Spinal cord (tissue), 10 donors: Measurements from ENCODE around the gene GAMT. TPM values are rescaled to one million over a fixed set of nuclear protein-coding genes. Genes with fewer than 3 reads are reported as not detected.

Experiments used
- DNase-seq, 6 donors: peaks; one replicate each; pipeline versions ENCODE4 v3.0.0 to v3.0.0-alpha.2; 2013 to 2015; ENCODE audit warnings: low spot score in 6 of 6, low read depth in 4 of 6
- H3K27ac ChIP-seq: one replicate; pipeline ENCODE4 v1.5.1; 2013; ENCODE audit warnings: low read depth, low read length, control low read depth
- H3K27me3 ChIP-seq: one replicate; pipeline ENCODE4 v1.6.1; 2013; ENCODE audit warnings: low read length; ENCODE audit not compliant: control insufficient read depth, insufficient read depth
- H3K36me3 ChIP-seq: one replicate; pipeline ENCODE4 v1.6.1; 2013; ENCODE audit warnings: low read length; ENCODE audit not compliant: control insufficient read depth, insufficient read depth
- H3K4me1 ChIP-seq: one replicate; pipeline ENCODE4 v1.6.1; 2013; ENCODE audit warnings: low read length; ENCODE audit not compliant: control insufficient read depth, insufficient read depth
- H3K4me3 ChIP-seq: one replicate; pipeline ENCODE4 v1.5.1; 2013; ENCODE audit warnings: low read depth, low read length, control low read depth
- H3K9me3 ChIP-seq: one replicate; pipeline ENCODE4 v1.6.1; 2013; ENCODE audit warnings: low read length; ENCODE audit not compliant: control insufficient read depth, insufficient read depth
- WGBS: methylation state at CpG from one replicate; pipeline ENCODE4 v1.1.5; 2013; ENCODE audit warnings: missing lambda C conversion rate; ENCODE audit not compliant: insufficient coverage; 5-methylcytosine and 5-hydroxymethylcytosine counted together
- polyA plus RNA-seq, 2 donors: library from polyadenylated mRNA; unstranded; fragments of 120-200 nt; gene quantifications; one replicate each; pipeline ENCODE4 v1.2.1, GENCODE V29; 2013; ENCODE audit not compliant: insufficient read length in 2 of 2
- total RNA-seq, 2 donors: library from RNA; depleted of rRNA in 1 of 2; stranded (reverse); fragments of 120-200 nt in 1 of 2; fragments of >200 nt in 1 of 2; gene quantifications; one replicate each; pipeline versions ENCODE4 v1.2.3 to v1.2.4, GENCODE V29; 2013 to 2014
- donor health status: healthy.

The GAMT gene
- total and polyA plus RNA-seq, 4 donors: 15.5 to 81.2 (median 53.6) TPM

DNA sequence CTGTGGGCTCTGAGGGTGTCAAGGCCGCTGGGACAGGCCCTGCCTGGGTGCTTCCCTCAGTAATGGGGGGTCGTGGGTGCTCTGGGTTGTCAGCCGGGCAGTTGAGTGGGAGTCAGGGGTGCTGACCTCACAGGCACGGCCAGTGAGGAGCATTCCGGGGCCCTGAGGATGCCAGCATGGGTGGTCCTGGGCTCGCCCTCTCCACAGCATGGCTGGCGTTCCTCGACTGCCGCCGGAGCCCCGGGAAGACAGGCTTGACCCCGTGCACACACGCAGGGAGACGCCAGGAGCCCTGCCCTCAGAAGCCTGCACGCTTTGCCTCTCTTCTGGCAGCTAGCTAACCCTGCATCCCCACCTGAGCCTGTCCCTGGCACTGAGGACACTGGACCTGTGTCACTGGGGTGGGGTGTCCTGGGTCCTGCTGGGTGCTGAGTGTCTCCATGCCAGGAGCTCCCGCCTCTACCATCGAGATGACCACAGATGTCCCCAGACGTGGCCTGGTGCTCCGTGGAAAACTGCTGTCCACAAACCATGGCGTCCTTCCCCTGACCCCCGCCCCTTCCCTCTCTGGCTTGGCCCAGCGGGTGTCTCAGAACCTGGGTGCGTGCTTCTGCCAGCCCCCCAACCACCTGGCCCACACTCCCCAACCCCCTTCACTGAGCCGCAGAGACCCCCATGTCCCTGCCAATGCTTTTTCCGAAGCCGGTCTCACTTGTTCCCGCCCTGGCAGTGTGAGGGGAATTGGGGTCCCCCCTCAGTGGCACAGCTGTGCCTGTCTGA, 22.0 kb downstream of the GAMT start:
- Histone ChIP-seq H3K4me3 (no peak overlapping the region), H3K36me3 (peaks cover 55% of the 10 kb centered on the region), H3K9me3 (no peaks in the 10 kb centered on the region), H3K4me1 (peaks cover 20% of the 10 kb centered on the region), H3K27ac (no peak overlapping the region), H3K27me3 (no peaks in the 10 kb centered on the region)
- DNase-seq: no peak
- WGBS: 82% methylated on average over 26 of the region's 27 CpGs

DNA sequence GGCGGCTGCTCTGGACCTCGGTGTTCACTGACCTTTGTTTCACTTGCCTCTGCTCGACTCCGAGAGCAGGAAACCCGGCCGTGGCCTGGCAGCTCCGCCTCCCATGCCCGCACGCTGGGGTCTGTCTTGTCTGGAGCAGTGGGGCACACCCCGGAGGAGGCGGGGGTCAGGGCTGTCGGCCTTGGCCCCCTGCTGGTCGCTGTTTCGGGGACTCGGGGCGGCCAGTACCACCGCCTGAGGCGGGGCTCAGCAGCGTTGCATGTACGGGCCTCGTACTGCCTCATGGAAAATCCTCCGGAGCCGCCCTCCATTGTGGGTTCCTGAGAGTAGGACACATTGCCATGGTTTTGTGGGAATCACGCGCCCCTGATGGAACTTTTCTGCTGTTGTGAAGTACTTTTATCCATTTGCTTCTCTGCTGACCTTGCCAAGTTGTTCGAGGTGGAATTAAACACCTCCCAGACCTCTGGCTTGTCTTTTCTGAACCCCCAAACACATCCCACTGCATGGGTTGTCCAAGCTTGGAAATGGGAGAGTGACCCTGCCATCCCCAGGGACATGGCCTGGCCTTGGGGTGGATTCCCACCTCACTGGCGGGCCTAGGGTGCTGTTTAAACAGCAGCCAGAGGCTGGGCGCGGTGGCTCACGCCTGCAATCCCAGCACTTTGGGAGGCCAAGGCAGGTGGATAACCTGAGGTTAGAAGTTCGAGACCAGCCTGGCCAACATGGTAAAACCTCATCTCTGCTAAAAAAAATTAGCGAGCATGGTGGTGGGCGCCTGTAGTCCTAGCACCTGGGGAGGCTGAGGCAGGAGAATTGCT, 23.2 kb downstream of the GAMT start:
- Histone ChIP-seq H3K36me3 (peaks cover 66% of the 10 kb centered on the region), H3K9me3 (no peaks in the 10 kb centered on the region), H3K27me3 (no peaks in the 10 kb centered on the region), H3K4me1 (peaks cover 28% of the 10 kb centered on the region), H3K27ac (no peak overlapping the region), H3K4me3 (no peak overlapping the region)
- DNase-seq: no peak
- 83% methylated on average over 27 of the region's 33 CpGs for WGBS

DNA sequence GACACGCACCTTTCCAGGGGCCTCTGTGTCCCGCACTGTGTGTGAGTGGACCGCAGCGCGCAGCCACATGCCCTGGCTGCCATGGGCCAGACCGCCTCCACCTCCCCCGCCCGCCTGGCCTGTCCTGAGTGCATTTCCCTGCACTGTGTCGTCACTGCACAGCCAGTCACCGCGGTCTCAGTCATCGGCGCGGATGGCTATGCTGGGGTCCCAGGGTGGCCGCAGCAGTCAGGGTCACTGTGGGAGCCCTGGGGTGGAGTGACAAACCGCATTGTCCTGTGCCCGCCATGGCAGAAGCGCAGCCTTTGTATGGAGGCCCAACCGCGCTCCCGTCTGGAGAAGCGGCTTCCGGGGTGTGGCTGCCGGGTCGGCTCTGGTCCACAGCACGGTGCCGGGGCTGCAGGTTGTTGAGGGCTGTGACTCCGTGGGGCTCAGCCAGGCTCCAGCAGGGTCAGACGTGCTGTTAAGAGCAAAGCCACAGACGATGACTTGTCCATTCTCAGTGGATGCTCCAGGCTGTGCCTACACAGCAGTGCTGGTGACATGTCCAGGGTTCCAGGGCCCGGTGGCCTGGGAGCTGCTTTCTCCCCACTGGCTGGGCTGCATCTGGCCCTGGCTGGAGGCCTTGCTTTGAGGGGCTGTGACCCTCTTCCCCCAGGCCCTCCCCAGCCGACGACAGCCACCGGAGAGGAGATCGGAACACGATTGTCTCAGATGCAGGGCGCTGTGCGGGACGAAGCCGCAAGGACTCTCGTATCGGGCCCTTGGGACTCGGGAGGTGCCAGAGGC, 24.0 kb downstream of the GAMT start:
- no peak overlapping the region for H3K27ac ChIP-seq
- H3K36me3 ChIP-seq: peaks cover 74% of the 10 kb centered on the region
- no peaks in the 10 kb centered on the region for H3K9me3 ChIP-seq
- no peak for DNase-seq
- H3K27me3 ChIP-seq: no peaks in the 10 kb centered on the region
- 97% methylated on average over 43 of the region's 43 CpGs for WGBS
- H3K4me1 ChIP-seq: peaks cover 33% of the 10 kb centered on the region
- no peak overlapping the region for H3K4me3 ChIP-seq

DNA sequence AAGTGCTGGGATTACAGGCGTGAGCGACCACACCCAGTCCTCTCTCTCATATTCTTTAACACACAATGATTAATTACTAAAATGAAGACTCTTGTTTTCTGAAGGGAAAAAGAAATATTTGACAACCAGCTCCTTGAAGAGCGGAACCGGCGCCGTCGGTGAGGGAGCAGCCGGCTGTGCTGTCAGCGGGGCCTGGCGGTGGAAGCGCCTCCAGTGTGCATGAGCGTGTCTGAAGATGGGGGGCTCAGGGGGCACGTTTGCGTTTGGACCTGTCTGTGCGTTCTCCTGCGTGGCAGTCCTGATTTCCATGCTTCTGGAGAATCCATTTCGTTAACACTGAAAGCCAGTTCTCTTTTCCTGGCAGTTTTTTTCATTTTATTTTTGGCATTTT, 24.9 kb downstream of the GAMT start:
- H3K36me3 ChIP-seq: peaks cover 83% of the 10 kb centered on the region
- H3K4me1 ChIP-seq: peaks cover 26% of the 10 kb centered on the region
- H3K4me3 ChIP-seq: no peak overlapping the region
- H3K9me3 ChIP-seq: no peaks in the 10 kb centered on the region
- WGBS: 92% methylated on average over 15 of the region's 17 CpGs
- no peak overlapping the region for H3K27ac ChIP-seq
- DNase-seq: no peak
- H3K27me3 ChIP-seq: no peaks in the 10 kb centered on the region

GRCh38 chr19:1374250-1374577, 27.1 kb downstream of the GAMT start:
- no peak overlapping the region for H3K4me3 ChIP-seq
- peaks cover 94% of the 10 kb centered on the region for H3K36me3 ChIP-seq
- 90% methylated on average over 12 of the region's 12 CpGs for WGBS
- H3K27me3 ChIP-seq: no peaks in the 10 kb centered on the region
- no peak overlapping the region for H3K27ac ChIP-seq
- DNase-seq: no peak
- peaks cover 17% of the 10 kb centered on the region for H3K4me1 ChIP-seq
- H3K9me3 ChIP-seq: no peaks in the 10 kb centered on the region

DNA sequence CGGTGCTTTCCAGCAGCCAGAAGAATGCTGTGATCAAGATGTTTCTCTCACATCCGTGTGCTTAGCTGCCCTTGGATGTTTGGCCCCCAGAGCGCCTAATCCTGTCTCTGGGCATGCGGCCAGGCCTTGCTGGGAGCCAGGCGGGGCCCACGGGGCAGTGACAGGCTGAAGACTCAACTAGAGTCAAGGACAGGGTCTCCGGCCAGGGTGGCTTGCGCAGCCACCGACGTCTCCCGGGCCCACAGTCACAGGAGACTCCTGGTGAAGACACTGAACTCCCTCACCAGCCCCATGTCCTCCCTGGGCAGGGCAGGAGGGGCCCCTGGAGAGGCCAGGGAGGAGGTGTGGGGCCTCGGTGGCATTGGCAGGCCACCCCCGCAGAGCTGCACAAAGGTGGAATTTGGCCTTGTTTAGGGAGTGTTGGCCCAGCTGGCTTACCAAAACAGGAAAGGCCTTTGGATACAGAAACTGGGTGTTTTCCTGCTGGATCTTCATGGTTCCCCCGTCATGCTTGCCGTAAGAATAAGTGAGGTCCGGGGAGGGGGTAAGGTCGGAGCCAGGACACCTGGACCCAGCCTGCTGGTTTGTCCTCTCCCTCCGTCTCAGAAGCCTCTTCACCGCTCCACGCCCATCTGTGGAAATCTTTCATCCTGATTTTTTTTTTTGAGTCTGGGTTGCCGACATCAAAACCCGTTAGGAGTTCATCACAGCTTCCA, 27.6 kb downstream of the GAMT start:
- Histone ChIP-seq H3K4me3 (no peak overlapping the region), H3K36me3 (peaks cover 94% of the 10 kb centered on the region), H3K4me1 (peaks cover 19% of the 10 kb centered on the region), H3K27me3 (no peaks in the 10 kb centered on the region), H3K9me3 (no peaks in the 10 kb centered on the region), H3K27ac (peak overlapping the region; percentile 33)
- WGBS: 66% methylated on average over 18 of the region's 22 CpGs
- peak in 1 of 6 donors; percentile 61 for DNase-seq

- Histone ChIP-seq H3K36me3 (peaks cover 94% of the 10 kb centered on the region), H3K27me3 (no peaks in the 10 kb centered on the region), H3K4me3 (no peak overlapping the region), H3K9me3 (no peaks in the 10 kb centered on the region), H3K27ac (peak overlapping the region; percentile 57), H3K4me1 (peaks cover 19% of the 10 kb centered on the region)
- DNase-seq: no peak
- WGBS: 77% methylated on average over 12 of the region's 20 CpGs
Measured at GRCh38 chr19:1373042-1373533, 28.3 kb downstream of the GAMT start.

GRCh38 chr19:1370579-1371361, 30.6 kb downstream of the GAMT start:
- H3K27me3 ChIP-seq: no peaks in the 10 kb centered on the region
- no peak for DNase-seq
- H3K4me1 ChIP-seq: peaks cover 19% of the 10 kb centered on the region
- no peak overlapping the region for H3K4me3 ChIP-seq
- H3K9me3 ChIP-seq: no peaks in the 10 kb centered on the region
- H3K27ac ChIP-seq: no peak overlapping the region
- WGBS: 91% methylated on average over 50 of the region's 52 CpGs
- H3K36me3 ChIP-seq: peaks cover 94% of the 10 kb centered on the region
